HG02571 (cell line): Measurements from ENCODE around the gene TEAD2.

Source experiments
- ATAC-seq: cut with Tn5 transposase; IDR thresholded peaks from one replicate; pipeline ENCODE4 v1.9.1; 2021; ENCODE audit warnings: mild to moderate bottlenecking, moderate library complexity; ENCODE audit not compliant: unreplicated experiment

The TEAD2 gene

DNA sequence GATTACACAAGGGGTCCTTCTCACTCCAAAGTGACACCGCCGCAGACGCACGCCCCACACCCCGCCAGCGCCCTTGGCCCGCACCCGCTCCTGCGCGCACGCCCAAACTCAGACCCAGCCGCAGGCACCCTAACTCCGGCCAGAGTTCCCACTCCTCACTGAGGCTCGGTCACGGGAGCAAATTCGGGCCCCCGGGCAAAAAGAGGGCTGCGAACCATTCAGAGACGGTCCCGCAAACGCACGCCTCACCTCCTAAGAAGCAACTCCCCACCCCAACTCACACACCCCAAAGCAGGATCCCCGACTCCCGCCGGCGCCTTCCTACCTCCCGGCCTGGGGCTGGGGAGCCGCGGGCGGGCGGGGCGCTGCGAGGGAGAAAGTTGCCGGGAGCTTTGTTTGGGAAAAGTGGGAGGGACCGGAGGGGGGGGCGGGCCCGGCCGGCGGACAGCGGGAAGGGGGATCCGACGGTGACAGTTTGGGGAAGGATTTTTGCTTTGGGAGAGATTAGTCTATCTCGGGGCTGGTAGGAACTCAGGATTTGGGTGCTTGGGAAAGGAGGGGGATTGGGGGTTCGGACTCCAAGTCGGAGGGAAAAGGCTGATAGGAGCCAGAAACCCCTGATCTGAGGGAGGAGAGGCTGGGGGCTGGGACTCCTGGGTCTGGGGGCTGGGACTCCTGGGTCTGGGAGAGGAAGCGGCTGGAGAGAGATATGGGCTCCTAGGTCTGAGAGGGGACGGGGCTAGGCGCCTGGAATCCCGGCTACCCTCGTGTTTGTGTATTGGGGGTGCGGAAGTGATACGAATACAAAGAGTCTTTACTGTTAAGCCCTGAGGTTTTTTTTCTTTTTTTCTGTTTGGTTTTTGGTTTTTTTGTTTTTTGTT lies at the start of gene TEAD2:
Gene TEAD2 (minus strand): TSS at position 369 of the 881 bp plus-strand sequence. CDS start 2,341 bp downstream, outside the sequence.
- ATAC-seq = no peak

DNA sequence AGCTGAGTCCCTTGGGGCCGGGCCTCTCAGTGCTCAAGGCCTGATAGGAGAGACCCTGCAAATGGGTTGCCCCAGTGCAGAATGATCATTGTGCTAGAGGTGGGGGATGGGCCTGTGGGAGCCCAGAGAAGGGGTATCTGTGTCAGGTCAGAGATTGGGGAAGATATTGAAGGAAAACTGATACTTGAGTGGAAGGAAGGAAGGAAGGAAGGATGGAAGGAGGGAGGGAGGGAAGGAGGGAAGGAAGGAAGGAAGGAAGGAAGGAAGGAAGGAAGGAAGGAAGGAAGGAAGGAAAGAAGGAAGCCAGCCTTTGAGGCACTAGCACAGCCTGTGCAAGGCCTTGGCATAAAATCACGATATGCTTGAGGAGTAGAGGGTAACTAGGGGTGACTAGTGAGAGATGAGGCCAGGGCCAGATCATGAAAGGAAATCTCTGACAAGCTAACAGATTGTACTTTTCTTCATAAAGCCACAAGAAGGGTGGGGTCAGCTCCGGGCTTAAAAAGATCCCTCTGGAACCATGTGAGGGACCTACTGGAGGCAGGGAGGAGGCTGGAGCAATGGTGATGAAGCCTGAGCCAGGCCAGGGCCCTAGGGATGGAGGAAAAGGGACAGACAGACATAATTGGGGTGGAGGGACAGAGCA lies 49.6 kb upstream of the TEAD2 start:
- no peak for ATAC-seq

GRCh38 chr19:49409441-49410029 lies 47.3 kb upstream of the TEAD2 start:
- ATAC-seq = no peak

DNA sequence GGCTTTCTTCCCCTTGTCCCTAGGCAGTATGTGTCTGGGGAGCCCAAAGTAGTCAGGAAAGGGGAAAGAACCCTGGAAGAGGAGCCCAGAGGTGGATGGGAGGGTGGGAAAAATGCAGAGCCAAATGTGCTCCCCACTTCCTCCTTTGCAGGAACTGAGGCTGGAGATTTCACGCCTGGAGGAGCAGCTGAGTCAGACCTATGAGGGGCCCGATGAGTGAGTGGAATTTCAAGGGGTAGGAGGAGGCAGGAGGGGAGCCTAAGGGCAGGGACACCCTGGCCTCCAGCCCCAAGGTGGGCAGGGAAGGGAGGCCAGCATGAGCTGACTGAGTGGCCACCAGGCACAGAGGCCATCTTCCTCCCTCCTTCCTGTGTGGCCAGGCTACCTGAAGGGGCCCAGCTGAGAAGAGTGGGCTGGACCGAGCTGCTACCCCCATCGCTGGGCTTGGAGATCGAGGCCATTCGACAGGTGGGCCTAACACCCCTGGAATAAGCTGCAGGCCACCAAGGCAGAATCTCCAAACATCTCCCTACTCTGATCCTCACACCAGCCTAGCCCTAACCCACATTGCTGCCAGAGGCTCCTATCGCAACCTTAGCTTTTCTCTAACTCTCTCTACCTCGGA lies 46.7 kb upstream of the TEAD2 start:
- no peak for ATAC-seq

DNA sequence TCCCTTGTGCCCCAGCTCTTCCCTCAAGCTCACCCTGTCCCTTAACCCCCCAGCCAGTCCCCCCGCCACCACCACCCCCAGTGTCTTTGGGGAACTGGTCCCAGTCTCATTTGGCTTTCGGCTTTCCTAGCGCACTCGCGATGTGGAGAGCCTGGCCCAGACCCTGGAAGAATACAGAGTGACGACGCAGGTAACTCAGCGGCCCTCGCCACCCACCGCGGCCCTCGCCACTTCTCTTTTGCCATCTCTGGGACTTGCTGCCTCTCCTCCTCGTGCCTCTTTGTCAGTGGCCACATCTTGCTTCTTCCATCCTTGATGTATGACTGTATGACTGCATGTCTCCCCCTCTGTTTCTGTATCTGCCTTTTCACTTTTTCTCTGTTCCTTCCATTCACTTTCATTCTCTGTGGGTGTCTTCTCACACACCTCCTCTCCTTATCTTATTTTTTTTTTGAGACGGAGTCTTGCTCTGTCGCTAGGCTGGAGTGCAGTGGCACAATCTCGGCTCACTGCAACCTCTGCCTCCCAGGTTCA lies 45.3 kb upstream of the TEAD2 start:
- ATAC-seq = no peak

GRCh38 chr19:49407079-49407478 lies 44.9 kb upstream of the TEAD2 start:
- ATAC-seq = no peak

DNA sequence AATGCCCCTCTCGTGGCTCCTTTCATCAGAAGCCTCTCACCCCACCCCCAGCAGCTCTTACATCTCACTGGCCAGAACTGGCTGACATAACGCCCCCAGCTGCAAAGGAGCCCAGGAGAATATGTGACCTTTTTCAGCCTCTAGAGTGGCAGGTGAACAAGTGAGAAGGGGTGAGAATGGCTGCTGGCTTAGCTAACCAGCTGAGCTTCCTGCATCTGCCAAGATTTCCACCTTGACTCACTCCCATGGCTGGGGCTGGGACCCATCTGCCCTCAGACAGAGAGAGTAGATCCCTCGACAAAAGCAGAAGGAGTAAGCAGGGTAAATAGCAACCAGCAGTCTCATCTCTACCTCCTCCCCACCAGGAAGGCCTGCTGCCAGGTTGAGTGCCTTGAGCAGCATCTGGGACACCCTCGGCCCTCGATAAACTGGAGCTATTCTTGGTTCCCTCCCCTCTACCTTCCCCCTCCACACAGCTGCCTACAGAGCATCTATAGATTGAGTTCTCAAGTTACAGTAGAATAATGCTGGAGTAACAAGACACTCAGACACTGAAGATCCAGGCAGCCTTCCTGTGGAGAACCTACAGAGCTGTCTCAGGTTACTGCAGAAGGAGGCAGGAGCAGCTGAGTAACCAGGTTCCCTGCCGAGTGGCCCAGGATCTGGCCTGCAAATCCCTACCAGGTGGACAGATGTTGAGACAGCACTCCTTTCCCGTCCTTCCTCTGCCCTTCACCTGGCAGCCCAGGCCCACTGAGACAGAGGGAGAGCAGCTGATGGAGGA lies 41.4 kb upstream of the TEAD2 start:
- ATAC-seq = no peak

DNA sequence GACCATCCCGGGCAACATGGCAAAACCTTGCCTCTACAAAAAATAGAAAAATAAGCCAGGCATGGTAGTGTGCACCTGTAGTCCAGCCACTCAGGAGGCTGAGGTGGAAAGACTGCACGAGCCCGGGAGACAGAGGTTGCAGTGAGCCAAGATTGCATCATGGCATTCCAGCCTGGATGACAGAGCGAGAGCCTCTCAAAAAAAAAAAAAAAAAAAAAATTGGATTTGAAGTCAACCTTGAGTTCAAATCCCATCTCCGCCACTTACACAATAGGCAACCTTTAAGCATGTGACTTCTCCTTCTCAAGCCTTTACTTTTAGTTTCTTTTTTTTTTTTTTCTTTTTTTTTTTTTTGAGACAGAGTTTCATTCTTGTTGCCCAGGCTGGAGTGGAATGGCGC lies 37.8 kb upstream of the TEAD2 start:
- ATAC-seq = no peak

GRCh38 chr19:49398931-49399330 lies 36.7 kb upstream of the TEAD2 start:
- no peak for ATAC-seq

DNA sequence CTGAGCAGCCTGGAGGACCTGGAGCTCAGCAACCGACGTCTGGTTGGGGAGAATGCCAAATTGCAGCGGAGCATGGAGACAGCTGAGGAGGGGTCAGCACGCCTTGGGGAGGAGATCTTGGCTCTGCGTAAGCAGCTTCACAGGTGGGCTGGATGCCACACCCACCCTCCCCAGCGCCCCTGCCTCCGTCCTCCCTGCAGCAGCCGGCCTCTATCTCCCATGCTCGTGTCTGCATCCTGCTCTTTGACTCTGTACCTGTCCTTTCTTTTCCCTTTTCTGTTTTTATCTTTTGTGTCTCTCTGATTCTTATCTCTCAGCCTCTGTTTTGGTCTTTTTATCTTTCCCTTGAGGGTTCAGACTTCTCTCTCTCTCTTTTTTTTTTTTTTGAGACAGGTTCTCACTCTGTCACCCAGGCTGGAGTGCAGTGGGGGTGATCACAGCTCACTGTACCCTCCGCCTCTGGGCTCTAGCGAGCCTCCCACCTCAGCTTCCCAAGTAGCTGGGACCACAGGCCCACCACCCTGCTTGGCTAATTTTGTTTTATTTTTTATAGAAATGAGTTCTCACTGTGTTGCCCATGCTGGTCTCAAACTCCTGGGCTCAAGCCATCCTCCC lies 35.9 kb upstream of the TEAD2 start:
- no peak for ATAC-seq

DNA sequence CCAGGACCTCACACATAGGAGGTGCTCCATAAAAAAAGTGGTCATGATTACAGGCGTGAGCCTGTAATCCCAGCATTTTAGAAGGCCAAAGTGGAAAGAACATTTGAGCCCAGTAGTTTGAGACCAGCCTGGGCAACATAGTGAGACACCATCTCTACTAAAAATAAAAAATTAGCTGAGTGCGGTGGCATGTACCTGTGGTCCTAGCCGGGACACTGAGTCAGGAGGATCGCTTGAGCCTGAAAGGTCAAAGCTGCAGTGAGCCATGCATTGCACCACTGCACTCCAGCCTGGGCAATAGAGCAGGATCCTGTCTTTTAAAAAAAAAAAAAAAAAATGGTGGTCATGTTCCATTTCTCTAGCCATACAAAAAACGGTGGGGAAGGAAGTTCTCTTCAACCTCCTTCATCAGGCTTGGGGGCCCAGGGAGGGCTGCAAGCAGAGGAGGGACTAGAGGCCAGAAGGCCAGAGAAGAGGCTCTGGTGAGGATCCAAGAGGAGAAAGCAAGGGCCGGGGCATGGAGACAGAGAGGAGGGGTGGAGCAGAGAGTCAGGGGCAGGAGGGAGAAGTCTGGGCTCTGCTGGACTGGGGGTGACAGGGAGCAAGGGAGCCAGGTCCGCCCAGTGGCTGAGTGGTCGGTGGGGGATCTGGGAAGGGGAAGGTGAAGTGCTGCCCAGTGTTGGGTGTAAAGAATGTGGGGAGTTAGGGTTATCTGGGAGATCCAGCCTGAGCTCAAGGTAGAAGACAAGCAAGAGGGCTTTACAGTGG lies 34.7 kb upstream of the TEAD2 start:
- no peak for ATAC-seq

DNA sequence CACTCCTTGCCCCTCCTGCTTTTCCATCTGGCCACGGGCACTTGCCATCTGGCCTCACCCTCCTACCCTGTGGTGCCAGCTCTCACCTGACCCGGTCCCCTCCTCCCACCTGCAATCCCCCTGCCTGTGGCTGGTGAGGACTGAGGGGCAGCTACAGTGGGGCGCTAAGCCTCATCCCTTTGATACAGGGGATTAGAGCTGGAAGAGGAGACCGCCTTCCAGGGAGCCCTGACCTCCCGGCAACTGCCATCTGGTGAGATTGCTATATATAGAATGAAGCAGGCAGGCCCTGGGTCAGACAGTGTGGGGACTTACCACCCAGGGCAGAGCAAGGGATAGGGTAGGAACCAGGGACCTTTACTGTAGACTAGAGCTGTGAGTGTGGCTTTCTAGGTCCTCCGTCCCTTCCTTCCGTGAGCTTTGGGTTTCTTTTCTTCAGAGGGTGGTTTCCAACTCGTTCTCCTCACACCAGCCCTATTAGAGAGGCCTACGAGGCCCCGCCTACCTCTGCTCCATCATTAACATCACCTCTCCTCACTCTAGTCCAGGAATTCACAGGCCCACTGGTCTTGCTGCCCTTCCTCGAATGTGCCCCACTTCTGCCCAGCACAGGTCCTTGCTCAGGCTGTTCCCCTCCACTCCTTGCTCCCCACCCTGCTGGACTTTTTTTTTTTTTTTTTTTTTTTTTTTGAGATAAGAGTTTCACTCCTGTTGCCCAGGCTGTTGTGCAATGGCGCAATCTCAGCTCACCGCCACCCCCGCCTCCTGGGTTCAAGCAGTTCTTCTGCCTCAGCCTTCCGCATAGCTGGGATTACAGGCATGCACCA lies 33.6 kb upstream of the TEAD2 start:
- ATAC-seq = no peak

GRCh38 chr19:49393881-49394280 lies 31.7 kb upstream of the TEAD2 start:
- ATAC-seq = no peak

- ATAC-seq = peak; percentile 51
Measured at GRCh38 chr19:49391581-49392399, 29.6 kb upstream of the TEAD2 start.

DNA sequence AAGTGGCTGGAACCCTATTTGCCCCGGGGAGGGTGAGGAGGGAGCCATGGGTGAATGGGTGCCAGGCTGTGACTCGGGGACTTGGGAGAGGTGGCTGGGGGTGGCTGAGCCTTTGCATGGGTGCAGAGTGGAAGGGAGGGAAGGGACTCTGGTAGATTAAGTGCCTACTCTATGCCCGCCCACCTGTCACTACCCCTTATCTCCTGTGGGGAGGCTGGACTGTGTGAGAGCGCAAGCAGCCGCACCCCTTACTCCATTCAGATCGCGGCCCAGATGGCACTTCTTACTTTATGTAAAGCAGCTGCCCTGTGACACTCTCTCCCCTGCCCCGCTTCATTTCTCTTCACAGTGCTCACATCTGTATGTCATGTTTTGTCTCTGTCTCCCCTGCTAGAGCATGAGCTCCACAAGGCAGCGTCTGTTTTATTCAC lies 28.7 kb upstream of the TEAD2 start:
- ATAC-seq = no peak

- no peak for ATAC-seq
Measured at GRCh38 chr19:49390131-49390928, 28.1 kb upstream of the TEAD2 start.

- ATAC-seq = no peak
Measured at GRCh38 chr19:49389406-49389805, 27.2 kb upstream of the TEAD2 start.
